ENCODE data around the gene SAMD10. TPM values are rescaled to one million over a fixed set of nuclear protein-coding genes. Genes with fewer than 3 reads are reported as not detected.
A peak's percentile ranks its signal among the peaks of the same experiment; 100 is the strongest.
"Not testable (repeated sequence)": the region's sequence is repeated elsewhere in the genome, so short reads cannot be mapped to it uniquely, and the experiment has no call there.

SAMD10 gene
- total RNA-seq, 2 experiments from 2014 or later, result 18.3 to 21.0 TPM

- Mint-ChIP-seq H3K4me1 (peaks cover 4% of the 10 kb centered on the region), H3K27ac (no peak overlapping the region), H3K9me3 (no peaks in the 10 kb centered on the region), H3K36me3 (ENCODE audit: low read depth) (peaks cover 54% of the 10 kb centered on the region), H3K27me3 (no peaks in the 10 kb centered on the region), H3K4me3 (no peak overlapping the region)
- ChIA-PET CTCF (no interaction called here), POLR2A (interaction anchor here (1.1 kb wide), 1 partner anchor 11 kb away, joined by 3 read pairs; no protein-coding TSS in a partner anchor)
- DNase-seq, result no peak
These were observed 44.0 kb downstream of the SAMD10 start for GRCh38 chr20:63935447-63935846.

GRCh38 chr20:63934271-63935068 lies 45.0 kb downstream of the SAMD10 start:
- DNase-seq, result no peak
- H3K27ac Mint-ChIP-seq, result no peak overlapping the region
- ChIA-PET CTCF (no interaction called here), POLR2A (interaction anchor here (0.6 to 1.3 kb wide), 2 partner anchors 32 to 447 kb away, joined by 3 read pairs; no protein-coding TSS in a partner anchor)
- H3K27me3 Mint-ChIP-seq, result no peaks in the 10 kb centered on the region
- H3K9me3 Mint-ChIP-seq, result no peaks in the 10 kb centered on the region
- H3K4me1 Mint-ChIP-seq, result peaks cover 4% of the 10 kb centered on the region
- H3K4me3 Mint-ChIP-seq, result no peak overlapping the region
- H3K36me3 Mint-ChIP-seq (ENCODE audit: low read depth), result peaks cover 54% of the 10 kb centered on the region

GRCh38 chr20:63933646-63934045 lies 45.8 kb downstream of the SAMD10 start:
- Mint-ChIP-seq H3K9me3 (no peaks in the 10 kb centered on the region), H3K4me3 (no peak overlapping the region), H3K4me1 (peaks cover 4% of the 10 kb centered on the region), H3K36me3 (ENCODE audit: low read depth) (peaks cover 61% of the 10 kb centered on the region), H3K27ac (no peak overlapping the region), H3K27me3 (no peaks in the 10 kb centered on the region)
- ChIA-PET POLR2A (interaction anchor here (0.8 to 1.4 kb wide), 3 partner anchors 31 to 414 kb away, joined by 3 to 4 read pairs (median 3); no protein-coding TSS in a partner anchor), CTCF (no interaction called here)
- DNase-seq, result no peak

GRCh38 chr20:63932606-63933160 lies 46.8 kb downstream of the SAMD10 start:
- no peak overlapping the region for H3K4me3 Mint-ChIP-seq
- no peaks in the 10 kb centered on the region for H3K27me3 Mint-ChIP-seq
- H3K27ac Mint-ChIP-seq, result no peak overlapping the region
- peaks cover 64% of the 10 kb centered on the region for H3K36me3 Mint-ChIP-seq (ENCODE audit: low read depth)
- ChIA-PET CTCF (no interaction called here), POLR2A (interaction anchor here (0.8 to 1.4 kb wide), 2 partner anchors 34 to 413 kb away, joined by 3 to 4 read pairs; no protein-coding TSS in a partner anchor)
- DNase-seq, result no peak
- peaks cover 2% of the 10 kb centered on the region for H3K4me1 Mint-ChIP-seq
- no peaks in the 10 kb centered on the region for H3K9me3 Mint-ChIP-seq

- POLR2A ChIA-PET, result no interaction called here
- Mint-ChIP-seq H3K27ac (no peak overlapping the region), H3K27me3 (no peaks in the 10 kb centered on the region), H3K9me3 (no peaks in the 10 kb centered on the region), H3K4me1 (peaks cover 4% of the 10 kb centered on the region), H3K36me3 (ENCODE audit: low read depth) (peaks cover 70% of the 10 kb centered on the region), H3K4me3 (no peak overlapping the region)
- CTCF ChIA-PET, result no interaction called here
- no peak for DNase-seq
These were observed 47.7 kb downstream of the SAMD10 start for GRCh38 chr20:63931735-63932134.

- Mint-ChIP-seq H3K27ac (no peak overlapping the region), H3K27me3 (no peaks in the 10 kb centered on the region), H3K4me3 (no peak overlapping the region), H3K9me3 (no peaks in the 10 kb centered on the region), H3K36me3 (ENCODE audit: low read depth) (peaks cover 72% of the 10 kb centered on the region), H3K4me1 (peaks cover 9% of the 10 kb centered on the region)
- POLR2A ChIA-PET, result no interaction called here
- DNase-seq, result no peak
- CTCF ChIA-PET, result no interaction called here
These were observed 48.4 kb downstream of the SAMD10 start for GRCh38 chr20:63930971-63931553.

- H3K4me1 Mint-ChIP-seq, result peaks cover 16% of the 10 kb centered on the region
- H3K27me3 Mint-ChIP-seq, H3K4me3 Mint-ChIP-seq, POLR2A ChIA-PET, H3K27ac Mint-ChIP-seq, H3K9me3 Mint-ChIP-seq, CTCF ChIA-PET, DNase-seq: not testable (repeated sequence)
- peaks cover 65% of the 10 kb centered on the region for H3K36me3 Mint-ChIP-seq (ENCODE audit: low read depth)
These were observed 50.0 kb downstream of the SAMD10 start for GRCh38 chr20:63929473-63929883.

GRCh38 chr20:63929071-63929470 lies 50.4 kb downstream of the SAMD10 start:
- H3K36me3 Mint-ChIP-seq (ENCODE audit: low read depth), result peaks cover 64% of the 10 kb centered on the region
- POLR2A ChIA-PET, result no interaction called here
- H3K27ac Mint-ChIP-seq, result no peak overlapping the region

GRCh38 chr20:63926298-63926697 lies 53.1 kb downstream of the SAMD10 start:
- Mint-ChIP-seq H3K27ac (no peak overlapping the region), H3K36me3 (ENCODE audit: low read depth) (peaks cover 56% of the 10 kb centered on the region), H3K4me1 (peaks cover 23% of the 10 kb centered on the region), H3K9me3 (no peaks in the 10 kb centered on the region), H3K27me3 (no peaks in the 10 kb centered on the region), H3K4me3 (no peak overlapping the region)
- ChIA-PET POLR2A (no interaction called here), CTCF (interaction anchor here (0.8 kb wide), 1 partner anchor 8 kb away, joined by 3 read pairs; no protein-coding TSS in a partner anchor)
- DNase-seq, result no peak

More at GRCh38 chr20:63929071-63929470, 50.4 kb downstream of the SAMD10 start:
- H3K9me3 Mint-ChIP-seq, result no peaks in the 10 kb centered on the region
- no peaks in the 10 kb centered on the region for H3K27me3 Mint-ChIP-seq
- no peak overlapping the region for H3K4me3 Mint-ChIP-seq
- peaks cover 18% of the 10 kb centered on the region for H3K4me1 Mint-ChIP-seq
- CTCF ChIA-PET, result no interaction called here
- no peak for DNase-seq

GRCh38 chr20:63924241-63924640 lies 55.2 kb downstream of the SAMD10 start:
- Mint-ChIP-seq H3K9me3 (no peaks in the 10 kb centered on the region), H3K4me3 (no peak overlapping the region), H3K27me3 (no peaks in the 10 kb centered on the region), H3K4me1 (peaks cover 23% of the 10 kb centered on the region), H3K36me3 (ENCODE audit: low read depth) (peaks cover 41% of the 10 kb centered on the region), H3K27ac (peak overlapping the region; percentile 7)
- DNase-seq, result no peak
- ChIA-PET CTCF (interaction anchor here (0.6 kb wide), 1 partner anchor 57 kb away, joined by 3 read pairs; no protein-coding TSS in a partner anchor), POLR2A (interaction anchor here (1.5 kb wide), 1 partner anchor 28 kb away, joined by 4 read pairs; no protein-coding TSS in a partner anchor)

Other genes starting within 250 kb of the SAMD10 start
- gene LIME1, start 243.0 kb downstream of the SAMD10 start, total RNA-seq, result 100 to 1,000 TPM; 181 to 186 TPM
- 10 to 100 TPM; 88.3 to 90.4 TPM for gene SLC2A4RG, start 239.9 kb downstream of the SAMD10 start, total RNA-seq
- gene ZBTB46, start 148.4 kb downstream of the SAMD10 start, total RNA-seq, result under 1 TPM; 0.53 to 0.65 TPM
- not detected for gene ABHD16B, start 118.1 kb downstream of the SAMD10 start, total RNA-seq
- 10 to 100 TPM; 48.2 to 48.7 TPM for gene TPD52L2, start 114.4 kb downstream of the SAMD10 start, total RNA-seq
- 10 to 100 TPM; 58.6 to 59.7 TPM for gene DNAJC5, start 84.5 kb downstream of the SAMD10 start, total RNA-seq
- 10 to 100 TPM; 36.3 to 36.6 TPM for gene UCKL1, start 23.2 kb downstream of the SAMD10 start, total RNA-seq
- gene ZNF512B, start 9.7 kb downstream of the SAMD10 start, total RNA-seq, result 10 to 100 TPM; 16.5 to 16.7 TPM
- 10 to 100 TPM; 58.4 to 60.4 TPM for gene PRPF6, start 1.5 kb upstream of the SAMD10 start, total RNA-seq
- 1 to 10 TPM; 6.9 to 7.2 TPM for gene C20orf204, start 56.5 kb upstream of the SAMD10 start, total RNA-seq
- gene SOX18, start 70.0 kb upstream of the SAMD10 start, total RNA-seq, result under 1 TPM; 0.25 TPM
- gene TCEA2, start 83.6 kb upstream of the SAMD10 start, total RNA-seq, result 10 to 100 TPM; 66.3 to 74.1 TPM
- gene RGS19, start 99.9 kb upstream of the SAMD10 start, total RNA-seq, result 100 to 1,000 TPM; 119 to 122 TPM
- gene OPRL1, start 100.4 kb upstream of the SAMD10 start, total RNA-seq, result 1 to 10 TPM; 1.2 to 1.6 TPM
- under 1 TPM in 1 of 2 experiments, not detected in 1; 0.38 TPM for gene LKAAEAR1, start 104.8 kb upstream of the SAMD10 start, total RNA-seq
- gene NPBWR2, start 127.9 kb upstream of the SAMD10 start, total RNA-seq, result not detected
- gene MYT1, start 184.8 kb upstream of the SAMD10 start, total RNA-seq, result not detected

All from activated CD4-positive, alpha-beta memory T cell treated with anti-CD3 and anti-CD28 coated beads, Interleukin-2, amount 10 ng/mL, durations not matched to agents 7 days and 5 days (primary cell).